K562 (cell line): ENCODE measurements around the gene PDHB. TPM values are rescaled to one million over a fixed set of nuclear protein-coding genes. Genes with fewer than 3 reads are reported as not detected.

Experiments used
- ATAC-seq: fragments of 200-7000 bp; cut with Tn5 transposase; 3 replicates; pipeline ENCODE4 v1.9.1; 2020; ENCODE audit warnings: moderate library complexity
- BruUV-seq: library from RNA; stranded (reverse); fragments of 400-500 nt; replicated peaks from 2 replicates; lab custom pipeline; 2021; lab: Mats Ljungman, UMichigan
- CTCF ChIA-PET: fragments of 300-600 bp; formaldehyde crosslinking; extraction: SDS; loops from one replicate; lab custom pipeline; 2021; ENCODE audit warnings: low intra/inter-chr PET ratio; lab: Yijun Ruan, JAX
- POLR2A ChIA-PET: fragments of 300-600, 350-650 bp; sonication (Branson Sonifier 250); formaldehyde crosslinking; extraction: SDS; loops from one replicate; lab custom pipeline; 2021; ENCODE audit warnings: antibody characterized with exemption, inconsistent platforms; lab: Yijun Ruan, JAX
- DNase-seq, 4 experiments: peaks; one replicate each; pipeline versions ENCODE4 v3.0.0 to v3.0.0-alpha.2; 2011 to 2018; ENCODE audit warnings: low spot score in 3 of 4, mixed read lengths in 3 of 4; ENCODE audit errors: extremely low read depth in 1 of 4
- FAIRE-seq: peaks from 2 replicates; lab custom pipeline; 2011; peaks lifted over from hg19 to GRCh38; lab: Jason Lieb, UNC
- H2AFZ ChIP-seq: 2 replicates; pipeline ENCODE4 v1.6.0; 2011; ENCODE audit warnings: low read depth, low read length, control low read depth, inconsistent platforms
- H3K27ac ChIP-seq: fragments of 200-600 bp; 3 replicates; pipeline ENCODE4 v1.8.0; 2011; ENCODE audit warnings: low read depth, mild to moderate bottlenecking, control low read depth, inconsistent platforms, low read length, moderate library complexity, mixed read lengths; ENCODE audit errors: extremely low read depth
- H3K27me3 ChIP-seq, 2 experiments: fragments of 300-600 bp in 1 of 2; 2 replicates in 1 of 2; 3 replicates in 1 of 2; pipeline versions ENCODE4 v1.6.0 to v1.8.0; 2011; ENCODE audit warnings: inconsistent platforms in 2 of 2, low read length in 2 of 2, mild to moderate bottlenecking in 1 of 2, mixed read lengths in 1 of 2, moderate library complexity in 1 of 2; ENCODE audit not compliant: control insufficient read depth in 2 of 2, insufficient read depth in 2 of 2
- H3K36me3 ChIP-seq: fragments of 300-600 bp; 3 replicates; pipeline ENCODE4 v1.8.0; 2011; ENCODE audit warnings: mild to moderate bottlenecking, low read length, inconsistent platforms; ENCODE audit not compliant: control insufficient read depth, insufficient read depth
- H3K4me1 ChIP-seq, 2 experiments: fragments of 200-600 bp in 1 of 2; replicated peaks in 1 of 2; 2 replicates in 1 of 2; 3 replicates in 1 of 2; pipeline versions ENCODE4 v1.5.1 to v1.8.0; 2011; ENCODE audit warnings: inconsistent platforms in 2 of 2, low read length in 2 of 2, mild to moderate bottlenecking in 1 of 2, mixed read lengths in 1 of 2, moderate library complexity in 1 of 2; ENCODE audit not compliant: control insufficient read depth in 2 of 2, insufficient read depth in 2 of 2
- H3K4me2 ChIP-seq: 2 replicates; pipeline ENCODE4 v1.6.1; 2011; ENCODE audit warnings: low read length, control low read depth, inconsistent platforms, mixed read lengths; ENCODE audit not compliant: insufficient read depth
- H3K4me3 ChIP-seq: fragments of 200-600 bp; sonication (generic), shearing (Covaris generic); 2 replicates; pipeline ENCODE4 v1.5.1; 2016; ENCODE audit warnings: control low read depth, inconsistent platforms
- H3K79me2 ChIP-seq: fragments of 200-600 bp; 3 replicates; pipeline ENCODE4 v1.8.0; 2011; ENCODE audit warnings: low read length, inconsistent platforms; ENCODE audit not compliant: control insufficient read depth, insufficient read depth
- H3K9ac ChIP-seq, 2 experiments: 2 replicates each; pipeline versions ENCODE4 v1.6.0 to v1.6.1; 2011; ENCODE audit warnings: low read depth in 2 of 2, low read length in 2 of 2, control low read depth in 1 of 2, inconsistent platforms in 1 of 2, mild to moderate bottlenecking in 1 of 2, mixed read lengths in 1 of 2; ENCODE audit not compliant: insufficient read depth in 1 of 2
- H3K9me1 ChIP-seq: one replicate; pipeline ENCODE4 v1.6.0; 2011; ENCODE audit warnings: inconsistent platforms, mild to moderate bottlenecking, low read length, moderate library complexity; ENCODE audit not compliant: control insufficient read depth, insufficient read depth
- H3K9me3 ChIP-seq: replicated peaks from 2 replicates; pipeline ENCODE4 v1.5.1; 2011; ENCODE audit warnings: low read depth, low read length, inconsistent platforms; ENCODE audit not compliant: control insufficient read depth, insufficient read depth
- H4K20me1 ChIP-seq: replicated peaks from 2 replicates; pipeline ENCODE4 v1.6.1; 2011; ENCODE audit warnings: low read length, inconsistent platforms, mixed read lengths; ENCODE audit not compliant: control insufficient read depth, insufficient read depth
- KLF10 ChIP-seq: fragments of 250-450 bp; sonication (Bioruptor Pico); IDR thresholded peaks from 2 replicates; pipeline ENCODE4 v1.6.1; 2021; ENCODE audit warnings: matching md5 sums
- LARP7 ChIP-seq: fragments of 450-650 bp; IDR thresholded peaks from 2 replicates; pipeline ENCODE4 v1.6.1; 2016
- MAFG ChIP-seq: fragments of 450-650 bp; conservative IDR thresholded peaks from 2 replicates; pipeline ENCODE4 v1.6.1; 2016; ENCODE audit warnings: missing genetic modification characterization, missing compliant biosample characterization
- POLR2B ChIP-seq: fragments of 450-650 bp; IDR thresholded peaks from 2 replicates; pipeline ENCODE4 v1.6.1; 2018; ENCODE audit warnings: low read depth; ENCODE audit not compliant: partially characterized antibody
- RAD51 ChIP-seq: fragments of 450-650 bp; IDR thresholded peaks from 2 replicates; pipeline ENCODE4 v1.7.1; 2016; ENCODE audit warnings: low read depth, mild to moderate bottlenecking, borderline replicate concordance
- SNRNP70 ChIP-seq: fragments of 200-400 bp; formaldehyde crosslinking; optimal IDR thresholded peaks from 2 replicates; pipeline ENCODE3; 2017; ENCODE audit warnings: low read depth, low read length
- WGBS: fragments of 100-300 bp; shearing (Covaris generic); methylation state at CpG from one replicate; pipeline ENCODE4 v1.1.6; 2016; ENCODE audit warnings: low coverage, mixed read lengths; ENCODE audit not compliant: insufficient coverage; ENCODE audit errors: missing lambda C conversion rate; 5-methylcytosine and 5-hydroxymethylcytosine counted together
- in situ Hi-C: fragments of 300-500 bp; cut with MboI; formaldehyde crosslinking; loops from 4 replicates; pipeline ENCODE4 v1.15.0; 2018; ENCODE audit warnings: inconsistent platforms, mixed read lengths
- intact Hi-C: fragments of 100-400 bp; cut with micrococcal nuclease; formaldehyde crosslinking; loops from 2 replicates; pipeline ENCODE4 v1.14.2; 2022
- polyA plus RNA-seq, 8 experiments: library from polyadenylated mRNA; depleted of rRNA in 4 of 8; stranded (reverse) in 5 of 8; unstranded in 3 of 8; fragments of >200 nt; fragmentation: Nextera tagmentation in 2 of 8; fragmentation: Illumina TruSeq in 1 of 8; extraction: Ambion mirVana in 2 of 8; extraction: Trizol in 1 of 8; gene quantifications; 2 replicates each; pipeline versions ENCODE4 v1.2.1 to v1.2.3, GENCODE V29; 2011 to 2014; ENCODE audit warnings: inconsistent platforms in 1 of 8, missing spikeins in 1 of 8
- total RNA-seq, 7 experiments: library from RNA; depleted of rRNA in 6 of 7; stranded (reverse); fragments of >200 nt in 6 of 7; fragmentation: Illumina TruSeq in 2 of 7; extraction: Trizol in 2 of 7; gene quantifications; 2 replicates each; pipeline versions ENCODE4 v1.2.1 to v1.2.3, GENCODE V29; 2011 to 2021; ENCODE audit warnings: low replicate concordance in 1 of 7
- TF ChIP-seq, protein P1 (sequence below): fragments of 250-450 bp; sonication (Bioruptor Pico); IDR thresholded peaks from 2 replicates; pipeline ENCODE4 v1.5.0; 2021; ENCODE audit warnings: mild to moderate bottlenecking, moderate library complexity

Gene PDHB
- total and polyA plus RNA-seq, 9 of the 15 experiments (the other 6 are each of a cell fraction or from before 2014, with no cell fraction given): 51.2 to 178 (median 85.2) TPM

DNA sequence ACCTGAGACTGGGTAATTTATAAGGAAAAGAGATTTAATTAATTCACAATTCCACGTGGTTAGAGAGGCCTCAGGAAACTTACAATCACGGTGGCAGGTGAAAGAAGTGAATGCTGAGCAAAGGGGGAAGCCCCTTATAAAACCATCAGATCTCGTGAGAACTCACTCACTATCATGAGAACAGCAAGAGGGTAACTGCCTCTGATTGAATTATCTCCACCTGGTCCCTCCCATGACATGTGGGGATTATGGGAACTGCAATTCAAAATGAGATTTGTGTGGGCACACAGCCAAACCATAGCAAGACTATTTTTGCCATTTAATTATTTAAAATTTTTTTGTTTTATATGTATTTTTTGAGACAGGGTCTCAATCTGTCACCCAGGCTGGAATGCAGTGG lies 31.2 kb upstream of the PDHB start:
- TF ChIP-seq POLR2B: no peak
- no peak for TF ChIP-seq LARP7
- TF ChIP-seq, protein P1, sequence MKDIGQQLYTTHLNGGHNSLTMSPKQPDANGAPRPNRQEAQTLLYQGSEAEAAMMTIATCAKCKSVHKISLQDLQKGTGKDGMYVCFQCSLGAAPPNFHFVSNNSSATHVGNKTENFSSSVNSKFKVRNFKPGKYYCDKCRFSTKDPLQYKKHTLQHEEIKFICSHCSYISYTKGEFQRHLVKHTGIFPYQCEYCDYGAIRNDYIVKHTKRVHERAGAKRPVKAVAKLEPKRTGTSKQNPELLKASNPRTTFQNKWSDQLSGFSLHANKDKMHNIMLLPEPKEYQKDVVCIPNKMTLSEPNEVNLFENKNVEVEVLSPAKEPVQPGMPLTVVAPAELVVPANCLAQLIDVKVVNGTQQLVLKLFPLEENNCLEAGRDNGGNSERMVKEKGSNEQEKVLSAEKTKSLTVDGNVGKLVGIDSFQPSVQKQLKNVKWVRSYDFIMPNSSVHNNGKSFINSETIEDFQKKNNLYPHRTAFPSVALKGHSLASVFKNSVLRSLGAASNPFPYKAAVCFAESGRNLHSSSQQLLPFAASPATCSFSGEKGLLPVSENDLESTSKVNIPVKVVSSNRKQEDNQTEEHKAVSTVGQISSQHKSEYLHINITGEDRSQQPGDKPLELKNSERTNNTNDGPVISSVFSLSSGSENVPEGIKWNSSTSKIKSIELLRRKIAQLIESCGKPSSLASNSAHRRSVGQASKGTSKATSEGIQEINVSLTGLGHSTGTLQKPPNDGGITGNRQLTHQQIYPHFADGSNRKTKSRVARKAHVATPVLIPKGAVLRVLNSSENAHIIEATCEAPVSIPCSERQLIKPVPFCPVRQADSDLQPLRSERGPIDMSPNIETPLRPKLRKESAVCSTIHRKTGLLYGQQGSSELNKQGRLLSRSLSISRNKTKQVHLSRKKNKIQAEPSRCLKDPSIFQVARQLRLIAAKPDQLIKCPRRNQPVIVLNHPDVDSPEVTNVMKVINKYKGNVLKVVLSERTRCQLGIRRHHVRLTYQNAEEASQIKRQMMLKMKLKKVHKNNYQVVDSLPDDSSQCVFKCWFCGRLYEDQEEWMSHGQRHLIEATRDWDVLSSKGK (CRISPR knock-in tag): no peak
- no peak for TF ChIP-seq RAD51
- no peak for TF ChIP-seq KLF10
- TF ChIP-seq MAFG (tag): no peak
- no peak for TF ChIP-seq SNRNP70
- no peak overlapping the region for H3K4me3 ChIP-seq
- ChIA-PET CTCF (no interaction called here), POLR2A (no interaction called here)
- no peak overlapping the region for H3K27ac ChIP-seq
- no peak overlapping the region for H3K4me2 ChIP-seq
- H3K4me1 ChIP-seq: peaks cover 0 to 2% of the 10 kb centered on the region in 2 experiments; a peak in 1 of 5 replicates
- no peaks in the 10 kb centered on the region for H3K79me2 ChIP-seq
- 0 out of 5 replicates have a peak, but pooled peaks cover 0 to 2% of the 10 kb centered on the region in 2 experiments for H3K27me3 ChIP-seq
- in situ Hi-C loops: no loop called here
- H3K9me1 ChIP-seq: no peaks in the 10 kb centered on the region
- no peaks in the 10 kb centered on the region for H3K36me3 ChIP-seq
- H4K20me1 ChIP-seq: no peaks in the 10 kb centered on the region
- H3K9ac ChIP-seq: no peak overlapping the region
- ATAC-seq (no peak), DNase-seq (no peak), FAIRE-seq (no peak)
- 0% methylated on average over 3 of the region's 3 CpGs for WGBS
- no peak overlapping the region for H2AFZ ChIP-seq
- no peaks in the 10 kb centered on the region for H3K9me3 ChIP-seq
- intact Hi-C loops: no loop called here
- no TSS peak for BruUV-seq
